Stimulated activated CD4-positive, alpha-beta T cell treated with anti-CD3 and anti-CD28 coated beads, Interleukin-12 subunit alpha, Interleukin-12 subunit beta, amount 100 ng/mL, for 48 hours (primary cell): ENCODE results near the gene MED26.

ENCODE experiments used
- DNase-seq, 3 donors: peaks; one replicate each; pipeline ENCODE4 v3.0.0-alpha.2; 2020; ENCODE audit warnings: low read depth in 2 of 3, low spot score in 1 of 3

MED26 gene

GRCh38 chr19:16618248-16618647 is 9.8 kb downstream of the MED26 start:
- no peak for DNase-seq

DNA sequence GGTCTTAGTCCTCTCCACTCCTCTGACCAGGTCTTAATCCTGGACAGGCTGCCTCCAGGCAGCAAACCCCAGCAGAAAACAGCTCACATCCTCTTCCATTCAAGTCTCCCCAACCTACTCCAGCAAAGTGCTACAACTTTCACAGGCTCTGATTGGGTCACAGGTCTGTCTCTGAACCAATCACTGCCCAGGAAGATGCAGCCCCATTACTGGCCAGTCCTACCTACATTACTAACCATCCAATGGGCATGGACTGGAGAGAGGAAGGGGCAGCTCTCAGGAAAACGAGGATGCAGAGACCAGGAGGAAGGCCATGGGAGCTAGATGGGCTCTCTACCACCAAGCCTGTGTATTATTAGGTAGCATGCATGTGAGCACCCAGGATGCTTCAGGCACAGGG is 12.2 kb downstream of the MED26 start:
- no peak for DNase-seq

- DNase-seq: no peak
Observed at GRCh38 chr19:16614941-16615340, 13.1 kb downstream of the MED26 start.

DNA sequence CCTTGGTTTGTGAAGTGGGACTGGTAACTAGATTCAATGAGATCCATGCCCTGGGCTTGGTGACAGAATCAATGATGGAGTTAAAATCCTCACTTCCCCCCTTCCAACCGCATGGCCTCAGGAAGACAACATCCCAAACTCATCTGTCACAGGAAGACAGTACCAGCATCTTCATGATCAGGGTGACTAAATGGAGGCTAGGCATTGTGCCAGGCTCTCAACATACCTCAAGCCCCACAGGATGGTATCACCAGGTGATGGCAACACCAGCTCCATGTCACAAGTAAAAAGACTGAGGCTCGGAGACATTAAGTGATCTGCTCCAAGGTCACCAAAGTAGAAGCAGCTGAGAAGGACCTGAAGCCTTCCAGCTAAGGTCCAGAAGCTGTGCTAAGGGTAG is 14.2 kb downstream of the MED26 start:
- DNase-seq: no peak

DNA sequence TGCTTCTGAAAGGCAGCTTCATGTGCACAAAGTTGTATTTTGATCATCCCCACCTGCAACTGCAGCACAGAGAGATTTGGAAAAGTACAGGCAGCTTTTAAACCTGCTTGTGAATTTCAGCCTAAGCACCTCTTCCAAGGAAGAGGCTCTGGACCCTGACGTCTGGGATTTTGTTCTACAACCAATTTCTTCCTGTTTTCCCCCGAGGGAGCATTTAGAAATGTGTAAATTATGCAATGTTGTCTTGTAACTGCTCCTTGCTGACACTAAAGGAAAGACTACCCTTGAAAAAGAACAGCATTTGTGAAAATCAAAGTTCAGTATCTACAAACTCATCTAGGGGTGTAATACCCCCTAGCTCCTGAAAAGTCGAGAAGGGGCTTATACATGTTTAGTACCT is 15.4 kb downstream of the MED26 start:
- no peak for DNase-seq

DNA sequence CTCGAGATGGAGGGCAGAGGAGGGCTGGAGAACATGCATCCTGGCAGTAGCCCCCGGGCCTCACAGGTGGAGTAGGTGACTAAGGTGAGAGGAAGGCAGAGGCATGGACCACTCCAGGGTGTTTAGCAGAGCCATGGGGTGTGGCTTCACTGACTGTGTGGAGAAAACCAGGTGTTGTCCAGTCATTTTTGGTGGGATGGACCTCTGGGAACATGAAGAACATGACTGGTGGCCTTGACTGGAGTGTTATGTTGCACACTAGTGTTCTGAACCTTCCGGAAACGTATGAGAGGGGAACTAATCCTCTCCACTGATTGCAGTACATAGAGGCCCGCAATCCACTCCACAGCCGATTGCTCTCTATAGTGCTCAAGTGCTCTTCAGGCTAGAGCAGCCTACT is 16.9 kb downstream of the MED26 start:
- no peak for DNase-seq

DNA sequence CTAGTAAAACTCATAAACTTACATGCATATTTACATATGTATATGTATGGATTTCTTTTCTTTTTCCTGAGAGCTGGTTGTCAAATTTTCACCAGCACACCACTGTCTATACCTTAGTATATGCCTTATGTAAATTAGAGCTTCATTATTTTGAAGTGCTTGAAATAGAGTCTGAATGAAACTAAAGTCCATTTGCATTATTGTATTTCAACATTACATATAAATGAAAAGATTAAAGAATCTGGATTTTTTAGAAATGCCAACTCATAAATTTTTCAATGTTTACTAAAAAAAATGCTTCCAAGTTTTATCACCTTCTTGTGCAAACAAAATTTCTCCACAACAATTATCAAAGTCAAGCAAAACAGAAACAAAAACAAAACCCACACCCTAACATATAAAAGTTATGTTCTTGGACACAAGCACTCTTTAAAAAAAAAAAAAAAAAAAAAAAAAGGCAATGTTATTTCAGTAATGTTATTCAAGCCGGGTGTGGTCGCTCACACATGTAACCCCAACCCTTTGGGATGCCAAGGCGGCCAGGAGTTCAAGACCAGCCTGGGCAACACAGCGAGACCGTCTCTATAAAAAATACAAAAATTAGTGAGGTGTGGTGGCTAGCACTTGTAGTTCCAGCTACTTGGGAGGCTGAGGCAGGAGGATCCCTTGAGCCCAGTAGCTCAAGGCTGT is 18.3 kb downstream of the MED26 start:
- no peak for DNase-seq

DNA sequence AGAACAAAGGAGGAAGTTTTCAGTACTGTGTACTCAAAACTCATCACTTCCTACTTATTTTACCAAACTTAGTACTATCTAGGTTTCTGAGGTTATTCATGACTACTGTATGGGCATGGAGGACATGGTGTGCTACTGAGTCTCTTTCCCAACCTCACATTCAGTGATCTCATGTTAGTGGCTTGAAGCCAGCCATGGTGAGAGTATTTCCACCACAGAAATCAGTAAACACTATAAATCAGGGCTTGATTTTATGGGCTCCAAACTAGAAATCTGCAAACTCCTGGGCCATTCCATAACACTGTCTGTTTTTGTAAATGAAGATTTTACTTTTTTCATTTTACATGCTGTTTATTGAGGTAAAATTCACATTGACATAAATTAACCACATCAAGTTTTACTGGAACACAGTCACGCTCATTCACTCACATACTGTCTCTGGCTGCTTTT is 19.7 kb downstream of the MED26 start:
- DNase-seq: no peak

DNA sequence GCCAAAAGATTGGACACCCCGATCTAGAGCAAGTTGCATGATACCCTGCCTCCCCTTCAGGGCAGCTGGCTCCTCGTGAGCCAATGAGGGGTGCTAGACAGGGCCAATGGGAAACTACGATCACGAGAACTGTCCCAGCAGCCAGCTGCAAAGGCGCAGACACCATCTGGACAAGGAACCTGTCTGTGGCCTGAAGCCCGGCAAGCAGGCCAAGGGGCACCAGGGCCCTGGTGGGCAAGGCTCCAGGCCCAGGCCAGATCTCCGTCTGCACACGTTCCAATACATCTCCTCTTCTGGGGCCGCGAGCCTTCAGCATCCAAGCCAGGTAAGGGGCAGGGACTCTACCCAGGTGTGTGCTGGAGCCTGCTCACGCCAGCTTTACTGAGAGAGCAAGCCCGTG is 20.2 kb downstream of the MED26 start:
- DNase-seq: no peak

DNA sequence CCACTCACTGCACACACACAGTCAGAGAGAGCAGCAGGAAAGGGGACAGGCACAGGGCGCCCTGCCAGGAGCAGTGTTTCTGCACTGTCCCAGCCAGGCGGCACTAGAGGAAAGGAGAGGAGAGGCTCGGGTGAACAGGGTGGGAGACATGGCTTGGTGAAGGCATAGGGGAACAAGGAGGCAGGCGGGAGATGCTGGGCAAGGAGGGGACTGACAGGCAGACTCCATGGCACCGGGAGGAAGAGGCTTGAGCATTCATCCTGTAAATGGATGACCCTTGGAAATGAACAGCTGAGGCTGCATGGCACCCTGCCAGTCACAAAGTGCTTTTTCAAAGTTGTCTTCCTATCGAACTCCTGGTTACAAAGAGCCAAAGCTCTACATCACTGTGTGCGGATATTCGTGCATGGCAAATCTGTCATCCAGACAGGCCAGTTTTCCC is 22.4 kb downstream of the MED26 start:
- DNase-seq: no peak

DNA sequence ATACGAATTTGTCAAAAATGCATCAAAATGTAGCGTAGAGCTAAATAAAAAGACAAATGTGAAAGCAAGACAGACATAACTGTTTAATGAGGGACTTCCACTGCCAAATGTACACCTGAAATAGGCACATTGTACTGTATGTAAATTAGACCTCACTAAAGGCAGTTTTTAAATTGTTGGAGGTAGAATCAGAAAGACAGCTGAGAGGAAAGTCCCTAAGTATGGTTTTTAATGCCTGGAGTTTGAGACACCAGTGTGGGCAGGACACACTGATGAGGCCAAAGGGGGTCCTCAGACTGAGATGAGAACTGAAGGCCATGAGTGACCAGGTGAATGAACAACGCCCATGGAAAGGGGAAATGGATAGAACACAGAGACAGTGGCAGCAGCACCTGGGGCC is 22.9 kb downstream of the MED26 start:
- no peak for DNase-seq

- no peak for DNase-seq
Observed at GRCh38 chr19:16604615-16605014, 23.4 kb downstream of the MED26 start.

DNA sequence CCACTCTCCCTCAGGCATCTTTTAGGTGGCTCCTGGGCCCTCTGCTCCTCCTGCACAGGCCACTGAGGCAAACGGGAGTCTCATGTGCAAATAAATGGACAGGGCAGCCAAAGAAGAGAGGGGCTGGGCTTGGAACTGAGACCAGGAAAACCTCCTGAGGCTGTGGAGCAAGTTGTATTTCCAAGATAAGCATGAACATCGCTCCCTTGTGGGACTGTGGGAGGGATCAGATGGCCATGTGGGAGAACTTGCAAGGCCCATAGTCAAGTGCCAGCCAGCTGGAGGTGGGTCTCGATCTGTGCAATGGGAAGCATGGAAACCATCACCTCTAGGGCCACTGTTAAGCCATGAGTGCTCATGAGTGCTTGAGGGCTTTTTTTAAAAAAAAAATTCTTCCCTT is 24.9 kb downstream of the MED26 start:
- no peak for DNase-seq

DNA sequence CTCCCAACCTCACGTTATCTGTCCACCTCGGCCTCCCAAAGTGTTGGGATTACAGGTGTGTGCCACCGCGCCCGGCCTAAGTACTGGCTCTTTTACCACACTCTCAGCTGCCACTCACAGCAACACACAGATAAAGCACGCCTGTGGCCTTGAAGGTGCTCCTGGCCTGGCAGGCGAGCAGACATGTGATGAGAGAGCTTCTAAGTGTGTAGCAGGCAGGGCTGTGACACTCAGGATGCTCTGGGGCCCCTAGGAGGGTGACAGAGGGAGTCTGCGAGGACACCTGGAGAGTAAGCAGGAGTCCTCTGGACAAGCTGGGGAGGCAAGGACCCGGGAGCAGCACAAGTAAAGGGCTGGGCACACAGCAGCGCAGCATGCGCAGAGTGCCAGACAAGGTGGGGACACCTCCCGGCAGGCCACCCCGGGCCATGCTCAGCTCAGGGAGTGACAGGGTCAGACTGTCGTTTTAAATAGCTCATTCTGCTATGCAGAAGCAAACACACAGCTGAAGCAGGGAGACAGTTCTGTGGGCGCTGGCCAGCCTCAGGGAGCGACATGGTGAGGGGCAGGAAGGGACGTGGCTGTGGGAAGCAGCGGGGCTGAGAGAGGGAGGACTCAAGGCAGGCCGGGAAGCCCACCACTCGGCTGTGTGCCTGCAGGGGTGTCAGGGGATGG is 26.5 kb downstream of the MED26 start:
- no peak for DNase-seq

- no peak for DNase-seq
Observed at GRCh38 chr19:16600824-16601223, 27.2 kb downstream of the MED26 start.

GRCh38 chr19:16599655-16600346 is 28.2 kb downstream of the MED26 start:
- no peak for DNase-seq

DNA sequence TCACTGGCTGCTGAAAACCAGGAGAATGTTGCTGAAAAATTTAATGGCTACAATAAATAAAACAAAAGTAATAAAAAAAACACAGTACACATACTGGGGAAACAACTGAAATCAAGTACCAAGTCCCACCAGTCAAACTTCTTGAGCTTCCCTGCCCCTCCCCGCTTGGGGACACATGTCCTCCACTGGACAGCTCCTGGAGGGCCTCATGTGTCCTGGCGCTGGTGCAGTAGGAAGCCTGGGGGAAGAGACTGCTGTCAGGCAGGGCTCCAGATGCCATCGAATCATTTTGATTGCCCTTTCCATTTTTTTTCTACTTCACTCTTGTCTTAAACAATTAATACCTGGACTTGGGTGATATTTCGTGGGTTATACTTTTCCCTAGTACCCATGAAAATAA is 29.2 kb downstream of the MED26 start:
- no peak for DNase-seq

DNA sequence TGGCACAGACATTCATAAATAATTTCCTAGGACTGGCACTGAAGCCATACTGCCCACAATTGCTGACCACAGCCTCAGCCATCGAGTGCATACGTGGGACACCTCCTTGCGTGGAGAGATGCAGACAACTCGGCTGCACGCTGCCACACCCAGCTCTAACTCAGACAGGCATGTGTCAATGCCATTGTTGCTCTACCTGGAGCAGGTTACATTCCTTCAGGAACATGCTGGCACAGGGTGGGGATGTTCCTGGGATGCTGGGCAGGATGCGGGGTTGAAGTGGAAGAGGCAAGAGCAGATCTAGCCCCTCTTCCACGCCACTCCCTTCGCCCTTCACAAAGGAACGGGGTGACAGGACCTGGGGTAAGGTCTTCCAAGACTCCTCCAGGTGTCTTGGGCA is 31.6 kb downstream of the MED26 start:
- no peak for DNase-seq

- DNase-seq: no peak
Observed at GRCh38 chr19:16595097-16595496, 32.9 kb downstream of the MED26 start.

DNA sequence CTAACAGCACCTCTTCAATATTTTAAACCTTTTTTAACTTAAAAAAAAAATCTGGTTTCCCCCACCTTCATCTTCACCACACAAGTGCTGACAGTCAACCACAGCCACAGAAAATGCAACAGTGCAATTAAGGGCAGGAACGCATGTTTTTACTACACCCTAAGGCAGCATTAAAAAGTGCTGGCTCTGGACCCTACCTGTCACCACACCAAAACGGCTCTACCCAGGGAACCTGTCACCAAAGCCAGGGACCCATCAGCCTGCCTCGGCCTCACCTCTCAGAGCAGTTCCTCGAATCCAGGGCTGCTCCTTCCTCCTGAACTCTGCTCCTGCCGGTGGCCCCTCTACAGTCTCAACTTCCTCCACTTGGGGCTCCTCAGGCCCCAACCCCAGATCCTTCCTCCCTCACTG is 33.3 kb downstream of the MED26 start:
- DNase-seq: no peak

DNA sequence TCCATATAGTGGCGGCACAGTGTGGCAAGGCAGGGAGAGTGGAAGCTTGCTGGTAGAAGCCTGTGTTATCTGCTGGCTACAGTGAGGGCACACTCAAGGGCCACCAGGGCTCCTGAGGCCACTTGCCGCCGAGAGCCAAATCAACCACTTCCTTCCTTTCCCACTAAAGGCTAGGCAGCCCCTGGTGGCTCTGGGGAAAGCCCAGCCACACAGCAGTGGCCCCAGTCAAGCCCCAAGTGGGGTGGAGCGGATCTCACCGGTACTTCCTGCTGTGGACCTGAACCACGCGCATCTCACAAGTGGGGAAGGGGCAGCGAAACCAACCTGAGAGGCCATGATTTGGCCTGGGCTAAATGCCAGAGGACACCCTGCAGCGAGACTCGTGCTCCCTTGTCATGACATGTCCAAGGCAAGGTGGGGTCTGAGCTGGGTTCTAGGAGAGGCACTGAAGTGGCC is 33.8 kb downstream of the MED26 start:
- peak in 1 of 3 donors; percentile 28 for DNase-seq

DNA sequence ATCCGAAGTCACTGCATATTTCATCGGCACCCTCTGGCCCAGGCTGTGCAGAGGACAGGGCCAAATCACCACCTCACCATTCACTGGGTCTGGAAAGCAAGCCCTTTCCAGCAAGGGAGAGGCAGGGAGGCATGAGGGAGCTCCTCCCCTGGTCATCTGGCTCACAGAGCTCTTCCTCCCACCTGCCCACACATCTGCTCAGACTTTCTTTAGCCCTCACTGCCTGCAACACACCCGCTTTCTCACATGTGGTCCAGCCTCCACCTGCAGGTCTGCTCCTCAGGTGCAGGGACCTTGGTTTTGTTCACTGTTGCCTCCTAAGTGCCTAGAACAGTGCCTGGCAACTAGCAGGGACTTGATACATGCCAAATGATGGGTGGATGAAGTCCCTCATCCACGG is 34.8 kb downstream of the MED26 start:
- no peak for DNase-seq
